Measurements from ENCODE around the gene TLCD2. TPM values are rescaled to one million over a fixed set of nuclear protein-coding genes. Genes with fewer than 3 reads are reported as not detected.
"Not testable (repeated sequence)": the region's sequence is repeated elsewhere in the genome, so short reads cannot be mapped to it uniquely, and the experiment has no call there.

The TLCD2 gene
- total RNA-seq, 1 donor from 2014 or later, result 7.5 TPM

GRCh38 chr17:1684378-1685189, 25.6 kb downstream of the TLCD2 start, which contains the start of gene PRPF8:
TSS of gene PRPF8 (minus strand) at chr17:1684867. CDS start at chr17:1684571, 296 bp downstream.
- peak within 1 kb of the TSS; percentile 83 to 95 for H3K27ac ChIP-seq
- H3K9me3 ChIP-seq, result no peaks in the 10 kb centered on the region
- TF ChIP-seq, protein P1, sequence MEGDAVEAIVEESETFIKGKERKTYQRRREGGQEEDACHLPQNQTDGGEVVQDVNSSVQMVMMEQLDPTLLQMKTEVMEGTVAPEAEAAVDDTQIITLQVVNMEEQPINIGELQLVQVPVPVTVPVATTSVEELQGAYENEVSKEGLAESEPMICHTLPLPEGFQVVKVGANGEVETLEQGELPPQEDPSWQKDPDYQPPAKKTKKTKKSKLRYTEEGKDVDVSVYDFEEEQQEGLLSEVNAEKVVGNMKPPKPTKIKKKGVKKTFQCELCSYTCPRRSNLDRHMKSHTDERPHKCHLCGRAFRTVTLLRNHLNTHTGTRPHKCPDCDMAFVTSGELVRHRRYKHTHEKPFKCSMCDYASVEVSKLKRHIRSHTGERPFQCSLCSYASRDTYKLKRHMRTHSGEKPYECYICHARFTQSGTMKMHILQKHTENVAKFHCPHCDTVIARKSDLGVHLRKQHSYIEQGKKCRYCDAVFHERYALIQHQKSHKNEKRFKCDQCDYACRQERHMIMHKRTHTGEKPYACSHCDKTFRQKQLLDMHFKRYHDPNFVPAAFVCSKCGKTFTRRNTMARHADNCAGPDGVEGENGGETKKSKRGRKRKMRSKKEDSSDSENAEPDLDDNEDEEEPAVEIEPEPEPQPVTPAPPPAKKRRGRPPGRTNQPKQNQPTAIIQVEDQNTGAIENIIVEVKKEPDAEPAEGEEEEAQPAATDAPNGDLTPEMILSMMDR (IDR thresholded peaks at IDR 0.05), result no peak
- H3K4me3 ChIP-seq, result peak within 1 kb of the TSS; percentile 71 to 90
- H3K4me1 ChIP-seq, result peaks cover 0 to 16% of the 10 kb centered on the region in 2 donors
- intact Hi-C loops (cut with DNase I), result loop anchor here (1.0 to 2.0 kb wide), 3 partner anchors 26 to 56 kb away; partner anchors contain the start of genes RILP, SLC43A2 and TLCD2
- H3K27me3 ChIP-seq, result no peaks in the 10 kb centered on the region
- H3K36me3 ChIP-seq, result peaks cover 33 to 39% of the 10 kb centered on the region in 2 donors
- peak; percentile 95 to 99 for DNase-seq (ENCODE audit: low spot score in 2 of 2)

GRCh38 chr17:1683459-1683858, 26.7 kb downstream of the TLCD2 start:
- no peak for DNase-seq (ENCODE audit: low spot score in 2 of 2)
- Histone ChIP-seq H3K36me3 (peaks cover 44 to 50% of the 10 kb centered on the region in 2 donors), H3K9me3 (no peaks in the 10 kb centered on the region), H3K27me3 (no peaks in the 10 kb centered on the region), H3K4me1 (peaks cover 0 to 16% of the 10 kb centered on the region in 2 donors), H3K4me3 (peak overlapping the region; percentile 71 to 90), H3K27ac (peak overlapping the region; percentile 83 to 95)
- intact Hi-C loops (cut with DNase I), result no loop called here
- TF ChIP-seq, protein P1 (IDR thresholded peaks at IDR 0.05), result no peak

DNA sequence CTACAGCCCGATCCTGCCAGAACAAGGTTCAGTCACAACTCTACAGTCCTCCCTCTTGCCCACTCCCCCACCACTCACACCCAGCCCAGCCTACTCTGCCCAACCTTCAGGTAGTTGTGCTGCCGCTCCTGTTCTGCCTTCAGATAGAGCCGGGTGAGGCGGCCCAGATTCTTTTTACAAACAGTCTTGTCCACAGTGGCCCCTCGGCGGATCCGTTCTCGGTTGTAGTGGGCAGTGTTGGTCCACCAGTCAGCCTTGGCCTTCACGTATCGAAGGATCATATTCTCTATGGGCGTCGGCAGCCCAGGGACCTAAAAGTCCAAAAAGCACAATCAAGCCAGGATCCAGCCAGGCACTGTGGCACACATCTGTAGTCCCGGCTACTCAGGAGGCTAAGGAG, 33.8 kb downstream of the TLCD2 start:
- TF ChIP-seq, protein P1 (IDR thresholded peaks at IDR 0.05), result no peak
- no peak for DNase-seq (ENCODE audit: low spot score in 2 of 2)
- no peaks in the 10 kb centered on the region for H3K27me3 ChIP-seq
- H3K4me3 ChIP-seq, result no peak overlapping the region
- no peak overlapping the region for H3K27ac ChIP-seq
- no peaks in the 10 kb centered on the region for H3K4me1 ChIP-seq
- H3K36me3 ChIP-seq, result peaks cover 98 to 100% of the 10 kb centered on the region in 2 donors
- H3K9me3 ChIP-seq, result no peaks in the 10 kb centered on the region
- intact Hi-C loops (cut with DNase I), result no loop called here

GRCh38 chr17:1673041-1673785, 37.0 kb downstream of the TLCD2 start:
- Histone ChIP-seq H3K4me1 (peaks cover 0 to 6% of the 10 kb centered on the region in 2 donors), H3K27ac (no peak overlapping the region), H3K36me3 (peaks cover 90 to 94% of the 10 kb centered on the region in 2 donors), H3K9me3 (no peaks in the 10 kb centered on the region), H3K27me3 (no peaks in the 10 kb centered on the region), H3K4me3 (no peak overlapping the region)
- TF ChIP-seq, protein P1 (IDR thresholded peaks at IDR 0.05), result no peak
- DNase-seq (ENCODE audit: low spot score in 2 of 2), result no peak
- intact Hi-C loops (cut with DNase I), result no loop called here

- peaks cover 72 to 90% of the 10 kb centered on the region in 2 donors for H3K36me3 ChIP-seq
These were observed 46.2 kb downstream of the TLCD2 start for GRCh38 chr17:1663934-1664333.

DNA sequence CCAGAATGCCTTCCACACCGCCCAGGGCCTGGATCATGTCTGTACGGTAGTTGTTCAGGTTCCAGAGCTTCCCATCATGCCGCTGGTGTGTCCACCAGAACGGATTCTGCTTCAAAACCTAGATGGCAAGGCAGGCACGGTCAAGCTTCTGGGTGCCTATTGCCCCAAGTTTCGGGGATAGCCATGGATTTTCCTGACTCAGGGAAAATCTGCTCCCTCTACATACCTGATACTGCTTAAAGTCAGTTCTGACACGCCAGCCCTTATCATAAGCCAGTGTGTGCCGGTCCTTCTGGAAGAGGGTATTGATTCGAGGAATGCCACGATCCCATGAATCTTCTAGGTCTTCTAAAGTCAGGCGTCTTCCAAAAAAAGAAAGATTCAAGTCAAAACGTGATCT, 49.1 kb downstream of the TLCD2 start:
- no peaks in the 10 kb centered on the region for H3K4me1 ChIP-seq
- no peak overlapping the region for H3K4me3 ChIP-seq
- no peak for DNase-seq (ENCODE audit: low spot score in 2 of 2)
- intact Hi-C loops (cut with DNase I), result no loop called here
- peaks cover 89 to 100% of the 10 kb centered on the region in 2 donors for H3K36me3 ChIP-seq
- TF ChIP-seq, protein P1 (IDR thresholded peaks at IDR 0.05), result no peak
- no peak overlapping the region for H3K27ac ChIP-seq
- H3K9me3 ChIP-seq, result no peaks in the 10 kb centered on the region
- H3K27me3 ChIP-seq, result no peaks in the 10 kb centered on the region

More at GRCh38 chr17:1663934-1664333, 46.2 kb downstream of the TLCD2 start:
- H3K4me3 ChIP-seq; H3K9me3 ChIP-seq; H3K27ac ChIP-seq; DNase-seq (ENCODE audit: low spot score in 2 of 2); H3K4me1 ChIP-seq; H3K27me3 ChIP-seq; intact Hi-C loops (cut with DNase I): not testable (repeated sequence)

Data from ascending aorta (tissue), 2 donors.